ENCODE data around the gene TOLLIP.

DNA sequence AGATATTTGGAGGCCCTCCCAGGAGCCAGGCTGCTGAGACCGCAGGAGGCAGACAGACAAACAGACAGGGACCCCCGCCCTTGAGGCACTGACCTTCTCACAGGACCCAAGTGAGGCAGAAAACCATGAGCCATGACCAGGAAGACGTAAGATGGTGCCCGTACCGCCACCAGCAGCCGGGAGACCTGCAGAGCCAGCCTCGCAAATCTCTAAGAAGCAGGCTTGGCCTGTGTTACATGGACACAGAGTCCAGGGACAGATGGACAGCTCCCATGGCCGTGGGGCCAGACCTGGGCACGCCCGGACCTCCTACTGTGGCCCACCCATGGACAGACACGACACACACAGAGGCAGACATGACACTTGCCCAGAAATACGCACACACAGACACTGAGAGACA is 30.7 kb upstream of the TOLLIP start:
- TF ChIP-seq, protein P1, sequence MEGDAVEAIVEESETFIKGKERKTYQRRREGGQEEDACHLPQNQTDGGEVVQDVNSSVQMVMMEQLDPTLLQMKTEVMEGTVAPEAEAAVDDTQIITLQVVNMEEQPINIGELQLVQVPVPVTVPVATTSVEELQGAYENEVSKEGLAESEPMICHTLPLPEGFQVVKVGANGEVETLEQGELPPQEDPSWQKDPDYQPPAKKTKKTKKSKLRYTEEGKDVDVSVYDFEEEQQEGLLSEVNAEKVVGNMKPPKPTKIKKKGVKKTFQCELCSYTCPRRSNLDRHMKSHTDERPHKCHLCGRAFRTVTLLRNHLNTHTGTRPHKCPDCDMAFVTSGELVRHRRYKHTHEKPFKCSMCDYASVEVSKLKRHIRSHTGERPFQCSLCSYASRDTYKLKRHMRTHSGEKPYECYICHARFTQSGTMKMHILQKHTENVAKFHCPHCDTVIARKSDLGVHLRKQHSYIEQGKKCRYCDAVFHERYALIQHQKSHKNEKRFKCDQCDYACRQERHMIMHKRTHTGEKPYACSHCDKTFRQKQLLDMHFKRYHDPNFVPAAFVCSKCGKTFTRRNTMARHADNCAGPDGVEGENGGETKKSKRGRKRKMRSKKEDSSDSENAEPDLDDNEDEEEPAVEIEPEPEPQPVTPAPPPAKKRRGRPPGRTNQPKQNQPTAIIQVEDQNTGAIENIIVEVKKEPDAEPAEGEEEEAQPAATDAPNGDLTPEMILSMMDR (IDR thresholded peaks at IDR 0.05; ENCODE audit: low read depth, low read length): no peak
- TF ChIP-seq MYC (IDR thresholded peaks at IDR 0.05; ENCODE audit: low read depth, low read length): no peak
